ENCODE results near the gene PLEKHH3.
"Not testable (repeated sequence)": the region's sequence is repeated elsewhere in the genome, so short reads cannot be mapped to it uniquely, and the experiment has no call there.

The PLEKHH3 gene

DNA sequence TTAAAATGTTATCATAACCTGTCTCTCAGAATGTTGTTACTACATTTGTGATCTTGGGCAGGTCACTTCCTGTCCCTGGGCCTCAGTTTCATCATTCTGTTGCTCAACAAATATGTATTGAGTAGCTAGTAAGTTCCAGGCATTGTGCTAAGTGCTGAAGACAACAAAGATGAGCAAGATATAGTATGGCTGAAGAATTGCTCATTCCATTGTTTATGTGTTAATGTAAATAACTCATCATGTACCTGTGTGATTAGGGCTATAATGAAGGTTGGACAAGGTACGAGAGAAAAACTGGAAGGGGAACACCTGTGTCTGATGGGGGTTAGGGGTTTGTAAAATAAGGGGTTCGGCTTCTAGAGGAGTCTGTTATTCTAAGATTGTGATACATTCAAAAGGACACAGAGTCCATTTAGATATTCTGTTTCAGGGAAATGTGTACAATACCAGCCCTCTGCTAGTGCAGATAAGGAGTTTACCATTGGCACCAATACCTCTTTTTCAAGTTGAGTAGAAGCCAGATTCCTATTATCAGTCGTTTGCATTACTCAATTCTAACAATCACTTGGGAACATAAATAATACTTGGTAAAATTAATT, 47.3 kb downstream of the PLEKHH3 start:
- no peak for DNase-seq (ENCODE audit: low read depth in 2 of 2)

DNA sequence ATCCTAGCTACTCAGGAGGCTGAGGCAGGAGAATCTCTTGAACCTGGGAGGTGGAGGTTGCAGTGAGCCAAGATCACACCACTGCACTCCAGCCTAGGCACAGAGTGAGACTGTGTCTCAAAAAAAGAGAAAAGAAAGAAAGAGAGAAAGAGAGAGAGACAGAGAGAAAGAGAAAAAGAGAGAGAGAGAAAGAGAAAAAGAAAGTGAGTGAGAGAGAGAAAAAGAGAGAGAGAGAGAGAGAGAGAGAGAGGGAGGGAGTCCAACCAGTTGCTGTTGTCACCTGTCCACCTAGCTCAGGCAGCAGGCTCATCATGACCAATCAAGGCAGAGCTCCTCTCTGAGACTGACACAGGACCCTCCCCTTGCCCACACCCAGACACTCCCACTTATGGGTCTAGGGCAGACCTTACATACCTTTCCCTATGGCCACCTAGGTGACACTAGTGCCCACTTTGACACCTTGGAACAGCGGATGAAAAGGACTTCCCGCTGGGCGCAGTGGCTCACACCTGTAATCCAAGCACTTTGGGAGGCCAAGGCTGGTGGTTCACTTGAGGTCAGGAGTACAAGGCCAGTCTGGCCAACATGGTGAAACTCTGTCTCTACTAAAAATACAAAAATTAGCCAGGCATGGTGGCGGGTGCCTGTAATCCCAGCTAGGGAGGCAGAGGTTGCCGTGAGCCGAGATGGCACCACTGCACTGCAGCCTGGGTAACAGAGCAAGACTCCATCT, 49.6 kb downstream of the PLEKHH3 start:
- DNase-seq (ENCODE audit: low read depth in 2 of 2): not testable (repeated sequence)

DNA sequence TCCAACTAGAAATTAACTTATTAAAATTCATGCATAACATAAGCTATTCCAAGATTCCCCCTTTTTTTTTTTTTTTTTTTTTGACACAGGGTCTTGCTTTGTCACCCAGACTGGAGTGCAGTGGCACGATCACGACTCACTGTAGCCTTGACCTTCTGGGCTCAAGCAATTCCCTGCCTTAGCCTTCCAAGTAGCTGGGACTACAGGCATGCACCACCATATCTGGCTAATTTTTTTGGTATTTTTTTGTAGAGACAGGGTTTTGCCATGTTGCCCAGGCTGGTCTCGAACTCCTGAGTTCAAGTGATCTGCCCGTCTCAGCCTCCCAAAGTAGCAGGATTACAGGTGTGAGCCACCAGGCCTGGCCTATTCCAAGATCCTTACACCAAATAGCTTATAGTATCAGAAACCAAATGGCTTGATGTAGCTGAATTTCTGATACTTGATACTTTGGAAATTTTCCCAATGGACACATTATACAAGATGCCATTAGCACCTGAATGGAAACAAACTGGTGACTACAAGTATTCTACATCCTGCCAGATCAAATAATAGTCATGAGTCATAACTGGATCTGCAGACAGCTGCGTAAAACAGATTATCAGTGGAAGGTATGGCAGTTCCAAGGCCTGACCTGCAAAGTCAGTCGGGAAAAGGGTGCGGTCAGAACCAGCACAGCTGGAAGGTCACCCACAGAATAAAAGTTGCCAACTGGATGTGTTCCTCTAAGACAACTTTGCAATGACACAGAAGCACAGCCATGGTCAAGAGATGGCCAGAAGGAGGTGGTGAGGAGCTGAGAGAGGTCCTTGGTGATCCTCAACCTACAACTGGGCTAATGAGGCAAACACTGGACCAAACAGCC, 52.8 kb downstream of the PLEKHH3 start:
- DNase-seq (ENCODE audit: low read depth in 2 of 2): no peak

DNA sequence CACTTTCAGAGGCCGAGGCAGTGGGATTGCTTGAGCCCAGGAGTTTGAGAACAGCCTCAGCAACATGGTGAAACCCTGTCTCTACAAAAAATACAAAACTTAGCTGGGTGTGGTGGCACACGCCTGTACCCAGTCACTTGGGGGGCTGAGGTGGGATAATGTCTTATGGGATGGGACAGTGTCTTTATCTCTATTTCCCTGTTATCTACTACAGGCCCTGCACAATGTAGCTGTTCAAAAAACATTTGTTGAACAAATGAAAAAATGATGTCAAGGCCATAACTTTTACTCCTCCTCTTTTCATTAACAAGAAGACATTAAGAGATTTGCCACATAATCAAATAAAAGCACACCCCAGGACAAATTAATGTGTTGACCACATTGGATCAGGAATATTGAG, 53.5 kb downstream of the PLEKHH3 start:
- no peak for DNase-seq (ENCODE audit: low read depth in 2 of 2)

DNA sequence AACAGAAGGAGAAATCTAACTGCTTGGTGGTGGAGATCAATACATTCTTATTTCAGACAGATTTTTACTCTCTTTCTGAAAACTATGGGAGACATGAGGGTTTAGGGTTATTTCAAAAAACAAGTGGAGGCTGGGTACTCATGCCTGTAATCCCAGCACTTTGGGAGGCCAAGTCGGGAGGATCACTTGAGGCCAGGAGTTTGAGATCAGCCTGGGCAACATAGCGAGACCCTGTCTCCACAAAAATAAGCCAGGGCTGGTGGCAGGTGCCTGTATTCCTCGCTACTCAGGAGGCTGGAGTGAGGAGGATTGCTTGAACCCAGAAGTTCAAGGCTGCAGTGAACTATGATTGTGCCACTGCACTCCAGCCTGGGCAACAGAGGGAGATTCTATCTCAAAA, 54.8 kb downstream of the PLEKHH3 start:
- not testable (repeated sequence) for DNase-seq (ENCODE audit: low read depth in 2 of 2)

DNA sequence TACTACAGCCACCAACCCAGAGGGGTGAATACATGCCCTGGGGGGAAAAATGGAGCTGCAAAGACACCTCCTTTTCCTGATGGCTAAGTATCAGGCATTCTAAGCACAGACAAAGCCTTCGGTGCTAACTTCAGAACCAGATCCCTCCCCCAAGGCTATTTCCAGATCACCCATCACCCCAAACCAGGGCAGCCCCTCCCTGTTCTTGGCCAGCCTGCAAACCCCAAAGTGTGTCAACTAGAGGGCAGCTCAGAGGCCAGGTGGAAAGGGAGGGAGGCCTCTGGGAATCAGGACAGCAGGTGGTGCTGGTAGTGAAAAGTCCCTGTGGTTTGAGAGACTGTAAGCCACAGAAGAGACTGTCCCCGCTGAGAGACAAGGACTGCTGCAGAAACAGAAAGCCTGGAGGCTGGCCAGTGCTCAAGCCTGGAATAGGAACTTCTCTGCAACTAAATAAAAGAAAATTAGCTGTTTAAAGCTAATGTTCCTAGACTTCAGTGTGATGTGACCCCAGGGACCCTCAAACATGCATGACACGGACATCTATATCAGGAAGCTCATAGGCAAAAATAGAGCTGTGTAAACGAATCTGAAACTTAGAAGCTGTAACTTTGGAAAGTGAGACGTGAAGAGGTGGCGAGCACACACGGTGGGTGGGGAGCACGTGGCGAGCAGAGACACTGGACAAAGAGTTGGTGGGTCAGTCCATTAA, 58.2 kb downstream of the PLEKHH3 start:
- DNase-seq (ENCODE audit: low read depth in 2 of 2): no peak

DNA sequence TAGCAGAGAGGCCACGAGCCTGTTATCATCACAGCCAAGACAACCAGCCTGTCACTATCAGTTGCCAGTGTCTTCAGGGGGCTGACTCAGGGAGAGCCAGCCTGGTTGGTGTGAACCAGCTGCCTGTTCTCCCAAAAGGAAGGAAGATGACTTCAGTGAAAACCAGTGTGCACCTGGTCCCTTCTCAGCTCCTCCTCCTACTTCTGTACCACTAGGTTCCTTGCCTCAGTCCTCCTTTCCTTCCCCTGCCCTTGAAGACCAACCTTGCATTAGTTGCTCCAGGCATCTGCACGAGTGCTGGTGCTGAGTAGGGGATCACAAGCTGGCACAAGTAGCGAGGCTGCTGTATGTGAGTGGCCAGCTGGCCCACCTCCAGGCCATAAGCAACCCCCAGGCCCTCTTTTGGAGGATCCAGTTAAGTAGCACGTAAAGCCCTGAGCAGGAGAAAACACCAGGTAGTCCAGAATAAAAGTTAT, 58.8 kb downstream of the PLEKHH3 start:
- no peak for DNase-seq (ENCODE audit: low read depth in 2 of 2)

Data from stimulated activated CD4-positive, alpha-beta T cell treated with anti-CD3 and anti-CD28 coated beads, Interleukin-1b, Interleukin-23, amount 100 ng/mL, for 4 hours (primary cell).